Effector memory CD8-positive, alpha-beta T cell (primary cell): ENCODE measurements around the gene CHMP4B.
A peak's percentile ranks its signal among the peaks of the same experiment; 100 is the strongest.

Source experiments
- ATAC-seq: fragments of 150-1000 bp; cut with Tn5 transposase; replicated peaks from 2 replicates; pipeline ENCODE4 v1.10.0; 2021; ENCODE audit warnings: mild to moderate bottlenecking, moderate library complexity
- DNase-seq, 3 experiments: peaks; one replicate each; pipeline ENCODE4 v3.0.0; 2021
- H3K27ac Mint-ChIP-seq, 2 donors: one replicate each; pipeline ENCODE4 v1.8.0; 2022; ENCODE audit warnings: mild to moderate bottlenecking in 2 of 2, mixed read lengths in 2 of 2, moderate library complexity in 2 of 2
- H3K27me3 Mint-ChIP-seq, 2 donors: one replicate each; pipeline ENCODE4 v1.8.0; 2022; ENCODE audit warnings: mixed read lengths in 2 of 2
- H3K36me3 Mint-ChIP-seq: one replicate; pipeline ENCODE4 v1.8.0; 2022; ENCODE audit warnings: mild to moderate bottlenecking, moderate library complexity, mixed read lengths; ENCODE audit not compliant: insufficient read depth
- H3K4me1 Mint-ChIP-seq, 2 donors: one replicate each; pipeline ENCODE4 v1.8.0; 2022; ENCODE audit warnings: low read depth in 2 of 2, mixed read lengths in 2 of 2
- H3K4me3 Mint-ChIP-seq, 2 donors: one replicate each; pipeline ENCODE4 v1.8.0; 2022; ENCODE audit warnings: mild to moderate bottlenecking in 2 of 2, mixed read lengths in 2 of 2, moderate library complexity in 2 of 2
- H3K9me3 Mint-ChIP-seq, 2 donors: one replicate each; pipeline ENCODE4 v1.8.0; 2022; ENCODE audit warnings: mixed read lengths in 2 of 2

Gene CHMP4B

DNA sequence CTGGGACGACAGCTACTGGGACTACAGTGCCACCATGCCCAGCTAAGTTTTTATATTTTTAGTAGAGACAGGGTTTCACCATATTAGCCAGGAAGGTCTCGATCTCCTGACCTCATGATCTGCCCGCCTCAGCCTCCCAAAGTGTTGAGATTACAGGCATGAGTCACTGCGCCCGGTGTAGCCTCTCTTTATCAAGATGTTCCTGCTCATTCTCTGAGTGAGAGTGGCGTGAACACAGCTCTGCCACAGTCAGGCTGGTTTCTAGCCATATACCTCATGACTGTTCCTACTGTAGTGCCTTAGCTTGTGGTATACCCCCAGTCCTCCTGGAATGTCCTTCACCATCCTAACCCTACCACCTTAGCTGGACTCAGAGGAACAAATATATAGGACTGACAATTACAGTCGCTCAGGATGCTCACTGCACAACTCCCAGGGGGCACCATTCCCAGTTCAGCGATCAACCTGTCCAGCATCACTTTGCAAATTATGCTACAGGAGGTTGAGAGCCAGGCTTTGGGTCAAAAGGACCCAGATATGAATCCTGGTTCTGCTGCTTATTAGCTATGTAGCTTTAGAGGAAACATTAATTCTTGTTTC, 86.3 kb downstream of the CHMP4B start:
- H3K4me3 Mint-ChIP-seq = no peak overlapping the region
- no peak for ATAC-seq
- H3K36me3 Mint-ChIP-seq = no peaks in the 10 kb centered on the region
- no peaks in the 10 kb centered on the region for H3K4me1 Mint-ChIP-seq
- peaks cover 66 to 84% of the 10 kb centered on the region in 2 donors for H3K27me3 Mint-ChIP-seq
- no peak for DNase-seq
- no peak overlapping the region for H3K27ac Mint-ChIP-seq
- H3K9me3 Mint-ChIP-seq = no peaks in the 10 kb centered on the region

DNA sequence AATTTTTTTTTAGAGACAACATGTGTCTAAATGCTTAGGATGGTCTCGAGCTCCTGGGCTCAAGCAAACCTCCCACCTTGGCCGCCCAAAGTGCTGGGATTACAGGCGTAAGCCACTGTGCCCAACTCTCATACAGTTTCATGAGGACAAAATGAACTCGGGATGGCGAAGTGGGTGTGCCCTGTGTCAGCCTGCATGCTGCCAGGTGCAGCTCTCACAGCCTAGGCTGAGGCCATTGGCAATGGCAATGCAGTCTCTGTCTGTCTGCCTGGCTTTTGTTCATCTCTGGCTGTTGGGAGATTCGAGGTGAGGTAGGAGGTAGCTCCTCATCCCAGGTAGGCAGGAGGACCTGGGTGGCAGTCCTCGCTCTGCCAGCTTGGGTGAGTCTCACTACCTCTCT, 88.0 kb downstream of the CHMP4B start:
- ATAC-seq (no peak), DNase-seq (no peak)
- H3K27me3 Mint-ChIP-seq = peaks cover 59 to 87% of the 10 kb centered on the region in 2 donors
- H3K27ac Mint-ChIP-seq = no peak overlapping the region
- H3K36me3 Mint-ChIP-seq = no peaks in the 10 kb centered on the region
- no peaks in the 10 kb centered on the region for H3K9me3 Mint-ChIP-seq
- no peaks in the 10 kb centered on the region for H3K4me1 Mint-ChIP-seq
- H3K4me3 Mint-ChIP-seq = no peak overlapping the region

DNA sequence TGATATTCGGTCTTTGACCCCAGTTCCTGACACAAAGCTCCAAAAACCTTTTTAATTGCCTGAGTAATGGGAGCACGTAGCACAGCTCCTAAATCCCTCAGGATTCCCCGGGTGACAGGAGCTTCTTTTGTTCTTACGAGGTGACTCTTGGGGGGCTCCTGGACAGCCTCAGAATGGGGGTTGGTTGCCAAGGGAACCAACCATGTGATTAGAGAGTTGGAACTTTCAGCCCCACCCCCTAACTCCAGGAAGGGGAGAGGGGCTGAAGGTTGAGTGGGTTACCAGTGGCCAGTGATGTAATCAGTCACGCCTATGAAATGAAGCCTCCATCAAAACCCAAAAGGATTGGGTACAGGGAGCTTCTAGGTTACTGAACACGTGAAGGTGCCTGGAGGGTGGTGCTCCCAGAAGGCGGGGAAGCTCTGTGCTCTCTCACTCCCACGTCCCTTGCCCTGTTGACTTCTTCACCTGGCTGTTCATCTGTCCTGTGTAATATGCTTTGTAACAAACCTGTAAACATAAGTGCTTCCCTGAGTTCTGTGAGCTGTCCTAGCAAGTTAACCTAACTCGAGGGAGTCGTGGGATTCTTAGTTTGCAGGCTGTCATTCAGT, 89.5 kb downstream of the CHMP4B start:
- no peaks in the 10 kb centered on the region for H3K4me1 Mint-ChIP-seq
- no peaks in the 10 kb centered on the region for H3K9me3 Mint-ChIP-seq
- peaks cover 48 to 72% of the 10 kb centered on the region in 2 donors for H3K27me3 Mint-ChIP-seq
- DNase-seq = no peak
- H3K4me3 Mint-ChIP-seq = no peak overlapping the region
- peak overlapping the region in 1 of 2 donors; percentile 52 for H3K27ac Mint-ChIP-seq
- H3K36me3 Mint-ChIP-seq = no peaks in the 10 kb centered on the region
- ATAC-seq = no peak

DNA sequence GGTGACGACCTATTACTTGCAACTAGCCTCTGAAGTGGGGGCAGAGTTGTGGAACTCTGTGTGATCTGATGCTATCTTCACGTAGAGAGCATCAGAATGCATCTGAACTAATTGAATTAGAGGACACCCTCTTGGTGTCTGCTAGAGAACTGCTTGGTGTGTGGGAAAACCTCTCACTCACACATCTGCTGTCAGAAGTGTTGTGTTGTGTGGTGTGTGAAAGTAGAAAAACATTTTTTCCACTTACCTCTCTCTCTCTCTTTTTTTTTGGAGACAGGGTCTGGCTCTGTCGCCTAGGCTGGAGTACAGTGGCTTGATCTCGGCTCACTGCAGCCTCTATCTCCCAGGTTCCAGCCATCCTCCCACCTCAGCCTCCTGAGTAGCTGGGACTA, 90.0 kb downstream of the CHMP4B start:
- H3K4me3 Mint-ChIP-seq = no peak overlapping the region
- no peak for DNase-seq
- peak overlapping the region in 1 of 2 donors; percentile 52 for H3K27ac Mint-ChIP-seq
- ATAC-seq = no peak
- H3K4me1 Mint-ChIP-seq = no peaks in the 10 kb centered on the region
- H3K27me3 Mint-ChIP-seq = peaks cover 43 to 67% of the 10 kb centered on the region in 2 donors
- H3K36me3 Mint-ChIP-seq = no peaks in the 10 kb centered on the region
- H3K9me3 Mint-ChIP-seq = no peaks in the 10 kb centered on the region

DNA sequence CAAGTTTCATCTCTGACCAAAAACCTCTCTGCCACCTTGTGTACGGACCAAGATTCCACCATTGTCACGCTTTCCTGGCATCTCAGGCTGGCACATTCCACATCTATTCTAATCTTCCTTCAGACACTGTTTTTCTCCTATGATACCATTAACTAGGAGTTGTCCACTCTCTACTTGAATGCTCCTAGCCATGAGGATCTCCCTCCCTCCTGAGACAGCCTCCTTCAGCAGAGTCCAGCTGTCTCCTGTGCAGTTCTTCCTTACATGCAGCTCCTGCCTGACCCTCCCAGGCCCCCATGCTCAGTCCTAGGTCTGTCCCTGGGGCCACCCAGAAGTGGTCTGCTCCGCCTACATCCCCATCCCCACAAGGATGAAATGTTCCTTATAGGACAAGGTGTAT, 90.9 kb downstream of the CHMP4B start:
- Mint-ChIP-seq H3K27ac (no peak overlapping the region), H3K27me3 (peaks cover 38 to 58% of the 10 kb centered on the region in 2 donors), H3K9me3 (no peaks in the 10 kb centered on the region), H3K36me3 (no peaks in the 10 kb centered on the region), H3K4me1 (no peaks in the 10 kb centered on the region), H3K4me3 (no peak overlapping the region)
- ATAC-seq (no peak), DNase-seq (no peak)
